ENCODE results near the gene MYG1. TPM values are rescaled to one million over a fixed set of nuclear protein-coding genes. Genes with fewer than 3 reads are reported as not detected.

MYG1 gene
- total and polyA plus RNA-seq, 2 of the 13 experiments (the other 11 are each of a cell fraction or from before 2014, with no cell fraction given), result 38.6 to 58.0 TPM

GRCh38 chr12:53251477-53252348, 47.8 kb upstream of the MYG1 start (continued):
- 0 out of 2 replicates have a peak, but pooled peaks have one; percentile 74 for TF ChIP-seq CREB3 (CRISPR knock-in tag; IDR thresholded peaks at IDR 0.05)
- TF ChIP-seq ZNF670 (CRISPR knock-in tag; IDR thresholded peaks at IDR 0.05; ENCODE audit: borderline replicate concordance), result no peak
- TF ChIP-seq MAZ (IDR thresholded peaks at IDR 0.05; ENCODE audit: borderline replicate concordance, low read depth, low read length), result peak; percentile 56; the same call in 1 of the 2 replicates
- 0 out of 2 replicates have a peak, but pooled peaks have one; percentile 28 for TF ChIP-seq MAZ (CRISPR knock-in tag; IDR thresholded peaks at IDR 0.05; ENCODE audit: low read depth)
- TF ChIP-seq, protein P1, sequence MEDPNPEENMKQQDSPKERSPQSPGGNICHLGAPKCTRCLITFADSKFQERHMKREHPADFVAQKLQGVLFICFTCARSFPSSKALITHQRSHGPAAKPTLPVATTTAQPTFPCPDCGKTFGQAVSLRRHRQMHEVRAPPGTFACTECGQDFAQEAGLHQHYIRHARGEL (CRISPR knock-in tag; IDR thresholded peaks at IDR 0.05), result no peak
- TF ChIP-seq IKZF4 (CRISPR knock-in tag; IDR thresholded peaks at IDR 0.05; ENCODE audit: borderline replicate concordance, low read depth, not compliant biosample characterization), result no peak
- TF ChIP-seq PAWR (CRISPR knock-in tag; IDR thresholded peaks at IDR 0.05; ENCODE audit: borderline replicate concordance), result no peak
- no peak for TF ChIP-seq THAP9 (CRISPR knock-in tag; IDR thresholded peaks at IDR 0.05; ENCODE audit: borderline replicate concordance)
- no peak for TF ChIP-seq PBX2 (CRISPR knock-in tag; IDR thresholded peaks at IDR 0.05)
- TF ChIP-seq MEIS1 (CRISPR knock-in tag; IDR thresholded peaks at IDR 0.05; ENCODE audit: borderline replicate concordance), result no peak
- TF ChIP-seq SRSF1 (optimal IDR thresholded peaks at IDR 0.05; ENCODE audit: low read depth, low read length), result peak; percentile 75
- no peak for TF ChIP-seq MATR3 (CRISPR knock-in tag; IDR thresholded peaks at IDR 0.05)
- peak; percentile 22 for TF ChIP-seq PATZ1 (CRISPR knock-in tag; IDR thresholded peaks at IDR 0.05)
- no peak for TF ChIP-seq FOSL1 (CRISPR knock-in tag; IDR thresholded peaks at IDR 0.05; ENCODE audit: borderline replicate concordance)
- TF ChIP-seq SNRNP70 (IDR thresholded peaks at IDR 0.05; ENCODE audit: low read depth, low read length), result no peak
- TF ChIP-seq TERF1 (CRISPR knock-in tag; IDR thresholded peaks at IDR 0.05), result no peak
- TF ChIP-seq HOXA7 (CRISPR knock-in tag; IDR thresholded peaks at IDR 0.05), result no peak
- no peak for TF ChIP-seq KLF15 (CRISPR knock-in tag; IDR thresholded peaks at IDR 0.05; ENCODE audit: borderline replicate concordance)
- TF ChIP-seq HNRNPL (IDR thresholded peaks at IDR 0.05; ENCODE audit: low read depth, low read length), result 0 out of 2 replicates have a peak, but pooled peaks have one; percentile 12

Measured in HepG2 (cell line).